ENCODE data around the gene RUVBL2. TPM values are rescaled to one million over a fixed set of nuclear protein-coding genes. Genes with fewer than 3 reads are reported as not detected.

RUVBL2 gene
- total RNA-seq, 1 donor from 2014 or later: 174 TPM

- no peak for TF ChIP-seq CTCF (IDR thresholded peaks at IDR 0.05; ENCODE audit: insufficient read depth, low read length, poor library complexity, severe bottlenecking)
- no peaks in the 10 kb centered on the region for H3K27me3 ChIP-seq (ENCODE audit: control insufficient read depth, insufficient read depth, low read length)
- H3K4me3 ChIP-seq (ENCODE audit: low read depth, low read length): no peak overlapping the region
- no peak for DNase-seq (ENCODE audit: low read depth)
- H3K36me3 ChIP-seq (ENCODE audit: control insufficient read depth, insufficient read depth, low read length): peaks cover 5% of the 10 kb centered on the region
Observed at GRCh38 chr19:49006905-49007304, 13.2 kb downstream of the RUVBL2 start.

- no peaks in the 10 kb centered on the region for H3K27me3 ChIP-seq (ENCODE audit: control insufficient read depth, insufficient read depth, low read length)
- H3K36me3 ChIP-seq (ENCODE audit: control insufficient read depth, insufficient read depth, low read length): peaks cover 5% of the 10 kb centered on the region
- TF ChIP-seq CTCF (IDR thresholded peaks at IDR 0.05; ENCODE audit: insufficient read depth, low read length, poor library complexity, severe bottlenecking): no peak
- no peak overlapping the region for H3K4me3 ChIP-seq (ENCODE audit: low read depth, low read length)
- DNase-seq (ENCODE audit: low read depth): no peak
Observed at GRCh38 chr19:49009828-49010227, 16.1 kb downstream of the RUVBL2 start.

- no peak for TF ChIP-seq CTCF (IDR thresholded peaks at IDR 0.05; ENCODE audit: insufficient read depth, low read length, poor library complexity, severe bottlenecking)
- H3K36me3 ChIP-seq (ENCODE audit: control insufficient read depth, insufficient read depth, low read length): peaks cover 2% of the 10 kb centered on the region
- DNase-seq (ENCODE audit: low read depth): no peak
- H3K27me3 ChIP-seq (ENCODE audit: control insufficient read depth, insufficient read depth, low read length): no peaks in the 10 kb centered on the region
- H3K4me3 ChIP-seq (ENCODE audit: low read depth, low read length): no peak overlapping the region
Observed at GRCh38 chr19:49010453-49010852, 16.8 kb downstream of the RUVBL2 start.

GRCh38 chr19:49011194-49011593, 17.5 kb downstream of the RUVBL2 start:
- no peaks in the 10 kb centered on the region for H3K27me3 ChIP-seq (ENCODE audit: control insufficient read depth, insufficient read depth, low read length)
- no peak for TF ChIP-seq CTCF (IDR thresholded peaks at IDR 0.05; ENCODE audit: insufficient read depth, low read length, poor library complexity, severe bottlenecking)
- H3K36me3 ChIP-seq (ENCODE audit: control insufficient read depth, insufficient read depth, low read length): peaks cover 2% of the 10 kb centered on the region
- no peak for DNase-seq (ENCODE audit: low read depth)
- H3K4me3 ChIP-seq (ENCODE audit: low read depth, low read length): no peak overlapping the region

- no peak for DNase-seq (ENCODE audit: low read depth)
- no peak overlapping the region for H3K4me3 ChIP-seq (ENCODE audit: low read depth, low read length)
- no peaks in the 10 kb centered on the region for H3K27me3 ChIP-seq (ENCODE audit: control insufficient read depth, insufficient read depth, low read length)
- no peak for TF ChIP-seq CTCF (IDR thresholded peaks at IDR 0.05; ENCODE audit: insufficient read depth, low read length, poor library complexity, severe bottlenecking)
- peaks cover 2% of the 10 kb centered on the region for H3K36me3 ChIP-seq (ENCODE audit: control insufficient read depth, insufficient read depth, low read length)
Observed at GRCh38 chr19:49014123-49014869, 20.6 kb downstream of the RUVBL2 start.

GRCh38 chr19:49014870-49015255, 21.2 kb downstream of the RUVBL2 start:
- Histone ChIP-seq H3K36me3 (ENCODE audit: control insufficient read depth, insufficient read depth, low read length) (peaks cover 2% of the 10 kb centered on the region), H3K27me3 (ENCODE audit: control insufficient read depth, insufficient read depth, low read length) (no peaks in the 10 kb centered on the region), H3K4me3 (ENCODE audit: low read depth, low read length) (no peak overlapping the region)
- no peak for TF ChIP-seq CTCF (IDR thresholded peaks at IDR 0.05; ENCODE audit: insufficient read depth, low read length, poor library complexity, severe bottlenecking)
- no peak for DNase-seq (ENCODE audit: low read depth)

Data from kidney epithelial cell (primary cell).